HCT116 (cell line): Measurements from ENCODE around the gene NAV3. TPM values are rescaled to one million over a fixed set of nuclear protein-coding genes. Genes with fewer than 3 reads are reported as not detected.

Experiments used
- ATAC-seq: fragments of 200-7000 bp; cut with Tn5 transposase; 2 replicates; pipeline ENCODE4 v1.9.1; 2020; ENCODE audit warnings: mild to moderate bottlenecking, moderate library complexity
- BruUV-seq: library from RNA; stranded (reverse); fragments of 400-500 nt; replicated peaks from 2 replicates; lab custom pipeline; 2021; lab: Mats Ljungman, UMichigan
- CTCF ChIA-PET: fragments of 300-600 bp; sonication (Branson Sonifier 250); formaldehyde crosslinking; loops from one replicate; lab custom pipeline; 2021; ENCODE audit warnings: antibody characterized with exemption; lab: Charles Lee
- POLR2A ChIA-PET: fragments of 300-600, 350-600 bp; sonication (Branson Sonifier 250); formaldehyde crosslinking; loops from one replicate; lab custom pipeline; 2021; ENCODE audit warnings: antibody characterized with exemption; lab: Charles Lee
- RAD21 ChIA-PET, 2 experiments: fragments of 300-600 bp; sonication (Branson Sonifier 250); formaldehyde crosslinking; loops; one replicate each; lab custom pipeline; 2023; ENCODE audit warnings: low total read pairs in 2 of 2; ENCODE audit not compliant: uncharacterized antibody in 2 of 2, unreplicated experiment in 2 of 2, low non-redundant PET in 1 of 2; lab: Charles Lee
- DNase-seq: peaks from one replicate; pipeline ENCODE4 v3.0.0-alpha.2; 2010; ENCODE audit warnings: low read depth, low spot score
- H2AFZ ChIP-seq: fragments of 200-600 bp; shearing (Covaris generic), sonication (generic); 2 replicates; pipeline ENCODE4 v1.6.1; 2017; ENCODE audit warnings: low read depth, mixed run types, mixed read lengths, antibody characterized with exemption, low read length; ENCODE audit not compliant: poor library complexity, severe bottlenecking
- H3K27ac ChIP-seq: 2 replicates; pipeline ENCODE4 v1.5.1; 2012; ENCODE audit warnings: low read depth, low read length
- H3K27me3 ChIP-seq: fragments of 200-600 bp; sonication (generic); 2 replicates; pipeline ENCODE4 v1.6.1; 2016; ENCODE audit warnings: mixed run types, low read length, mixed read lengths; ENCODE audit not compliant: insufficient read depth
- H3K36me3 ChIP-seq, 2 experiments: fragments of 200-500 bp in 1 of 2; fragments of 200-600 bp in 1 of 2; sonication (Bioruptor generic) in 1 of 2; sonication (generic) in 1 of 2; 2 replicates each; pipeline versions ENCODE4 v1.5.1 to v1.6.1; 2014 to 2016; ENCODE audit warnings: low read length in 2 of 2, inconsistent platforms in 1 of 2, mixed read lengths in 1 of 2, mixed run types in 1 of 2; ENCODE audit not compliant: insufficient read depth in 2 of 2, control insufficient read depth in 1 of 2
- H3K4me1 ChIP-seq, 2 experiments: fragments of 200-600 bp in 1 of 2; sonication (generic) in 1 of 2; 2 replicates each; pipeline versions ENCODE4 v1.5.1 to v1.6.1; 2012 to 2017; ENCODE audit warnings: low read length in 2 of 2, inconsistent platforms in 1 of 2, mild to moderate bottlenecking in 1 of 2, mixed read lengths in 1 of 2, mixed run types in 1 of 2, moderate library complexity in 1 of 2; ENCODE audit not compliant: insufficient read depth in 2 of 2, control insufficient read depth in 1 of 2
- H3K4me2 ChIP-seq: fragments of 200-600 bp; sonication (generic); 2 replicates; pipeline ENCODE4 v1.6.1; 2017; ENCODE audit warnings: mixed run types, low read length, mixed read lengths
- H3K4me3 ChIP-seq, 2 experiments: fragments of 200-600 bp in 1 of 2; sonication (generic) in 1 of 2; replicated peaks in 1 of 2; 2 replicates each; pipeline ENCODE4 v1.5.1; 2011 to 2016; ENCODE audit warnings: low read length in 2 of 2, control low read depth in 1 of 2, low read depth in 1 of 2, mild to moderate bottlenecking in 1 of 2, mixed read lengths in 1 of 2, mixed run types in 1 of 2
- H3K79me2 ChIP-seq: fragments of 200-600 bp; sonication (generic); 2 replicates; pipeline ENCODE4 v1.6.1; 2017; ENCODE audit warnings: mild to moderate bottlenecking, mixed run types, low read length, moderate library complexity, mixed read lengths; ENCODE audit not compliant: insufficient read depth
- H3K9ac ChIP-seq: fragments of 200-600 bp; sonication (generic); 2 replicates; pipeline ENCODE4 v1.6.1; 2016; ENCODE audit warnings: low read length, mixed read lengths
- H3K9me2 ChIP-seq: fragments of 200-600 bp; sonication (generic), shearing (Covaris generic); 2 replicates; pipeline ENCODE4 v1.6.1; 2017; ENCODE audit warnings: mixed run types, mild to moderate bottlenecking, moderate library complexity; ENCODE audit not compliant: insufficient read depth
- H3K9me3 ChIP-seq, 2 experiments: fragments of 200-500 bp in 1 of 2; fragments of 200-600 bp in 1 of 2; sonication (Bioruptor generic) in 1 of 2; sonication (generic) in 1 of 2; 2 replicates each; pipeline ENCODE4 v1.6.1; 2014 to 2017; ENCODE audit warnings: low read length in 2 of 2, mixed read lengths in 2 of 2, inconsistent platforms in 1 of 2, low read depth in 1 of 2, mild to moderate bottlenecking in 1 of 2, mixed run types in 1 of 2, moderate library complexity in 1 of 2; ENCODE audit not compliant: control insufficient read depth in 1 of 2, insufficient read depth in 1 of 2
- H4K20me1 ChIP-seq: fragments of 200-600 bp; sonication (generic), shearing (Covaris generic); 2 replicates; pipeline ENCODE4 v1.6.1; 2017; ENCODE audit warnings: mixed run types, mild to moderate bottlenecking, moderate library complexity; ENCODE audit not compliant: insufficient read depth
- CBX3 ChIP-seq: IDR thresholded peaks from 2 replicates; pipeline ENCODE4 v1.6.1; 2012; ENCODE audit warnings: low read depth
- CEBPB ChIP-seq: IDR thresholded peaks from 2 replicates; pipeline ENCODE4 v1.6.1; 2012; ENCODE audit warnings: low read depth
- ELF1 ChIP-seq: IDR thresholded peaks from 2 replicates; pipeline ENCODE4 v1.6.1; 2012; ENCODE audit warnings: low read depth, borderline replicate concordance
- EZH2 ChIP-seq: fragments of 200-600 bp; sonication (generic); IDR thresholded peaks from 2 replicates; pipeline ENCODE4 v1.6.1; 2017; ENCODE audit warnings: antibody characterized with exemption, mixed run types
- EZH2phosphoT487 ChIP-seq: fragments of 200-600 bp; IDR thresholded peaks from 2 replicates; pipeline ENCODE4 v1.6.1; 2018; ENCODE audit warnings: antibody characterized with exemption, borderline replicate concordance
- FOSL1 ChIP-seq: IDR thresholded peaks from 2 replicates; pipeline ENCODE4 v1.6.1; 2012; ENCODE audit warnings: low read depth
- JUND ChIP-seq: IDR thresholded peaks from 2 replicates; pipeline ENCODE4 v1.6.1; 2012
- POLR2AphosphoS5 ChIP-seq: IDR thresholded peaks from 2 replicates; pipeline ENCODE4 v1.6.1; 2011; ENCODE audit warnings: mild to moderate bottlenecking, low read depth, low read length, moderate library complexity
- RAD21 ChIP-seq: IDR thresholded peaks from 2 replicates; pipeline ENCODE4 v1.6.1; 2012; ENCODE audit warnings: low read depth, mild to moderate bottlenecking
- SIN3A ChIP-seq: IDR thresholded peaks from 2 replicates; pipeline ENCODE4 v1.6.1; 2012; ENCODE audit warnings: low read depth
- SP1 ChIP-seq: IDR thresholded peaks from 2 replicates; pipeline ENCODE4 v1.6.1; 2012; ENCODE audit warnings: low read depth
- SRF ChIP-seq: IDR thresholded peaks from 2 replicates; pipeline ENCODE4 v1.6.1; 2012; ENCODE audit warnings: low read depth
- YY1 ChIP-seq: IDR thresholded peaks from 2 replicates; pipeline ENCODE4 v1.6.1; 2011; ENCODE audit warnings: low read length, low read depth, moderate library complexity, mild to moderate bottlenecking; ENCODE audit not compliant: insufficient replicate concordance; ENCODE audit errors: extremely low read depth
- ZNF274 ChIP-seq: fragments of 200-500 bp; sonication (Bioruptor generic); IDR thresholded peaks from 2 replicates; pipeline ENCODE4 v1.6.1; 2014; ENCODE audit warnings: mild to moderate bottlenecking, low read depth, low read length, inconsistent platforms
- intact Hi-C: fragments of 100-400 bp; cut with micrococcal nuclease; formaldehyde crosslinking; loops from 2 replicates; pipeline ENCODE4 v1.10.0; 2022
- total RNA-seq: library from RNA; stranded (reverse); gene quantifications from one replicate; pipeline ENCODE4 v1.2.1, GENCODE V29; 2021; ENCODE audit not compliant: unreplicated experiment
- TF ChIP-seq, protein P1 (sequence below): IDR thresholded peaks from 2 replicates; pipeline ENCODE4 v1.6.1; 2012; ENCODE audit warnings: low read depth
- TF ChIP-seq, protein P2 (sequence below), 3 experiments: fragments of 200-600 bp in 1 of 3; sonication (generic) in 1 of 3; IDR thresholded peaks in 2 of 3; conservative IDR thresholded peaks in 1 of 3; 2 replicates each; pipeline ENCODE4 v1.5.1; 2012 to 2017; ENCODE audit warnings: low read depth in 2 of 3, low read length in 2 of 3, antibody characterized with exemption in 1 of 3, borderline replicate concordance in 1 of 3, control low read depth in 1 of 3, mild to moderate bottlenecking in 1 of 3, mixed read lengths in 1 of 3, mixed run types in 1 of 3, moderate library complexity in 1 of 3; ENCODE audit not compliant: insufficient read depth in 1 of 3
- TF ChIP-seq, protein P3 (sequence below): IDR thresholded peaks from 2 replicates; pipeline ENCODE4 v1.6.1; 2012
- TF ChIP-seq, protein P4 (sequence below): IDR thresholded peaks from 2 replicates; pipeline ENCODE4 v1.6.1; 2012
- TF ChIP-seq, protein P5 (sequence below): IDR thresholded peaks from 2 replicates; pipeline ENCODE4 v1.6.1; 2011; ENCODE audit warnings: mild to moderate bottlenecking, low read length, moderate library complexity; ENCODE audit not compliant: insufficient replicate concordance; ENCODE audit errors: extremely low read depth

The NAV3 gene
- total RNA-seq, 1 experiment from 2014 or later = 7.8 TPM

DNA sequence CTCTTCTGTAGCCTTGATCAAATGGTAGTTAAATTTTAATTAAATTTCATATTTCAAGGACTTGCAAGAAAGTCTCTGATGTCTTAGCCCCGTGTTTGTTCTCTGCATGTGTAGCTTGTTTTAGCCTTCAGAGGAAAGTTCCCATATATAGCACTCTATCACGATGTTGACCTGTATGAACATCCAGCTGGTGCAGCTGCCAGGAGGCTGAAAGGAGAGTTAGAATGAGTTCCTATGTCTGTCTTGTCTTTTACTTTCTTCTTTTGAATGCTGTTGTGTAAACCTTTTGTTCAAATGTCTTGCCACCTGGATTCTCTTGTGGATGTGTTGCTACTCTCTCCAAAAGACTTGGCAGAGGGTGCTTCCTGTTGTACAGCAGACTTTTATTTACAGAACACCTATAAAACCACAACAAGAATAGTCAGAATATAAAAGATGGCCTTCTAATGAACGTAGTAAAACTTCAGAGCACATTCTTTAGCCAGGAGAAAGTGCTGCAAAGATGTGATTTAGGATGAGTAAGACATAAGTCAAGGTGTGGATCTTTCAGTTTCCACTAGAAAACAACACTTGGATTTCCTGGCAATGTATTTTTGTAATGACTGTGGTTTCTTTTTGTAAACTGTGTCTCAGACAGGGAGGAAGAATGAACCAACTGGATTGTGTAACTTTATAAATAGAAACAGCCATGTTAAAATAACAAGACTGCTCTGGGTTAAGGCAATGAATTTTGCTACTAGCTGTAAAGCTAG lies 17.2 kb downstream of the NAV3 start:
- peak overlapping the region; percentile 55 for H2AFZ ChIP-seq
- CTCF ChIA-PET = no interaction called here
- no peaks in the 10 kb centered on the region for H3K9me2 ChIP-seq
- peak overlapping the region in 1 of 2 experiments; percentile 1; a peak in 1 of 4 replicates for H3K4me3 ChIP-seq
- H3K4me2 ChIP-seq = peak overlapping the region; percentile 56
- no peaks in the 10 kb centered on the region for H3K9me3 ChIP-seq
- no peaks in the 10 kb centered on the region for H4K20me1 ChIP-seq
- H3K27me3 ChIP-seq = no peaks in the 10 kb centered on the region
- H3K79me2 ChIP-seq = no peaks in the 10 kb centered on the region
- no TSS peak for BruUV-seq
- intact Hi-C loops = no loop called here
- DNase-seq (peak; percentile 59), ATAC-seq (peak; percentile 77)
- H3K4me1 ChIP-seq = peaks cover 31 to 35% of the 10 kb centered on the region in 2 experiments
- H3K27ac ChIP-seq = peak overlapping the region; percentile 67
- no peak overlapping the region for H3K9ac ChIP-seq
- RAD21 ChIA-PET = no interaction called here
- H3K36me3 ChIP-seq = no peaks in the 10 kb centered on the region
- POLR2A ChIA-PET = no interaction called here
- TF ChIP-seq CEBPB (peak; percentile 67; the same call in 1 of the 2 replicates), FOSL1 (peak; percentile 65; the same call in 1 of the 2 replicates), EZH2phosphoT487 (no peak), SRF (no peak), SIN3A (peak; percentile 73; the same call in 1 of the 2 replicates), JUND (peak; percentile 61), RAD21 (no peak), SP1 (peak; percentile 70), CBX3 (peak; percentile 55; the same call in 1 of the 2 replicates), YY1 (no peak), POLR2AphosphoS5 (no peak), ELF1 (no peak; the same call in 1 of the 2 replicates), EZH2 (no peak), ZNF274 (no peak)
- TF ChIP-seq, protein P1, sequence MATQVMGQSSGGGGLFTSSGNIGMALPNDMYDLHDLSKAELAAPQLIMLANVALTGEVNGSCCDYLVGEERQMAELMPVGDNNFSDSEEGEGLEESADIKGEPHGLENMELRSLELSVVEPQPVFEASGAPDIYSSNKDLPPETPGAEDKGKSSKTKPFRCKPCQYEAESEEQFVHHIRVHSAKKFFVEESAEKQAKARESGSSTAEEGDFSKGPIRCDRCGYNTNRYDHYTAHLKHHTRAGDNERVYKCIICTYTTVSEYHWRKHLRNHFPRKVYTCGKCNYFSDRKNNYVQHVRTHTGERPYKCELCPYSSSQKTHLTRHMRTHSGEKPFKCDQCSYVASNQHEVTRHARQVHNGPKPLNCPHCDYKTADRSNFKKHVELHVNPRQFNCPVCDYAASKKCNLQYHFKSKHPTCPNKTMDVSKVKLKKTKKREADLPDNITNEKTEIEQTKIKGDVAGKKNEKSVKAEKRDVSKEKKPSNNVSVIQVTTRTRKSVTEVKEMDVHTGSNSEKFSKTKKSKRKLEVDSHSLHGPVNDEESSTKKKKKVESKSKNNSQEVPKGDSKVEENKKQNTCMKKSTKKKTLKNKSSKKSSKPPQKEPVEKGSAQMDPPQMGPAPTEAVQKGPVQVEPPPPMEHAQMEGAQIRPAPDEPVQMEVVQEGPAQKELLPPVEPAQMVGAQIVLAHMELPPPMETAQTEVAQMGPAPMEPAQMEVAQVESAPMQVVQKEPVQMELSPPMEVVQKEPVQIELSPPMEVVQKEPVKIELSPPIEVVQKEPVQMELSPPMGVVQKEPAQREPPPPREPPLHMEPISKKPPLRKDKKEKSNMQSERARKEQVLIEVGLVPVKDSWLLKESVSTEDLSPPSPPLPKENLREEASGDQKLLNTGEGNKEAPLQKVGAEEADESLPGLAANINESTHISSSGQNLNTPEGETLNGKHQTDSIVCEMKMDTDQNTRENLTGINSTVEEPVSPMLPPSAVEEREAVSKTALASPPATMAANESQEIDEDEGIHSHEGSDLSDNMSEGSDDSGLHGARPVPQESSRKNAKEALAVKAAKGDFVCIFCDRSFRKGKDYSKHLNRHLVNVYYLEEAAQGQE = no peak
- TF ChIP-seq, protein P2, sequence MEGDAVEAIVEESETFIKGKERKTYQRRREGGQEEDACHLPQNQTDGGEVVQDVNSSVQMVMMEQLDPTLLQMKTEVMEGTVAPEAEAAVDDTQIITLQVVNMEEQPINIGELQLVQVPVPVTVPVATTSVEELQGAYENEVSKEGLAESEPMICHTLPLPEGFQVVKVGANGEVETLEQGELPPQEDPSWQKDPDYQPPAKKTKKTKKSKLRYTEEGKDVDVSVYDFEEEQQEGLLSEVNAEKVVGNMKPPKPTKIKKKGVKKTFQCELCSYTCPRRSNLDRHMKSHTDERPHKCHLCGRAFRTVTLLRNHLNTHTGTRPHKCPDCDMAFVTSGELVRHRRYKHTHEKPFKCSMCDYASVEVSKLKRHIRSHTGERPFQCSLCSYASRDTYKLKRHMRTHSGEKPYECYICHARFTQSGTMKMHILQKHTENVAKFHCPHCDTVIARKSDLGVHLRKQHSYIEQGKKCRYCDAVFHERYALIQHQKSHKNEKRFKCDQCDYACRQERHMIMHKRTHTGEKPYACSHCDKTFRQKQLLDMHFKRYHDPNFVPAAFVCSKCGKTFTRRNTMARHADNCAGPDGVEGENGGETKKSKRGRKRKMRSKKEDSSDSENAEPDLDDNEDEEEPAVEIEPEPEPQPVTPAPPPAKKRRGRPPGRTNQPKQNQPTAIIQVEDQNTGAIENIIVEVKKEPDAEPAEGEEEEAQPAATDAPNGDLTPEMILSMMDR (IDR thresholded peaks at IDR 0.05 in 2 of 3, conservative IDR thresholded peaks at IDR 0.05 in 1 of 3; ENCODE audit: borderline replicate concordance in 1 of 3, insufficient read depth in 1 of 3, low read depth in 2 of 3, low read length in 2 of 3) = no peak
- TF ChIP-seq, protein P3, sequence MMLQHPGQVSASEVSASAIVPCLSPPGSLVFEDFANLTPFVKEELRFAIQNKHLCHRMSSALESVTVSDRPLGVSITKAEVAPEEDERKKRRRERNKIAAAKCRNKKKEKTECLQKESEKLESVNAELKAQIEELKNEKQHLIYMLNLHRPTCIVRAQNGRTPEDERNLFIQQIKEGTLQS = no peak
- TF ChIP-seq, protein P4, sequence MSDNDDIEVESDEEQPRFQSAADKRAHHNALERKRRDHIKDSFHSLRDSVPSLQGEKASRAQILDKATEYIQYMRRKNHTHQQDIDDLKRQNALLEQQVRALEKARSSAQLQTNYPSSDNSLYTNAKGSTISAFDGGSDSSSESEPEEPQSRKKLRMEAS = peak; percentile 25; the same call in 1 of the 2 replicates
- TF ChIP-seq, protein P5, sequence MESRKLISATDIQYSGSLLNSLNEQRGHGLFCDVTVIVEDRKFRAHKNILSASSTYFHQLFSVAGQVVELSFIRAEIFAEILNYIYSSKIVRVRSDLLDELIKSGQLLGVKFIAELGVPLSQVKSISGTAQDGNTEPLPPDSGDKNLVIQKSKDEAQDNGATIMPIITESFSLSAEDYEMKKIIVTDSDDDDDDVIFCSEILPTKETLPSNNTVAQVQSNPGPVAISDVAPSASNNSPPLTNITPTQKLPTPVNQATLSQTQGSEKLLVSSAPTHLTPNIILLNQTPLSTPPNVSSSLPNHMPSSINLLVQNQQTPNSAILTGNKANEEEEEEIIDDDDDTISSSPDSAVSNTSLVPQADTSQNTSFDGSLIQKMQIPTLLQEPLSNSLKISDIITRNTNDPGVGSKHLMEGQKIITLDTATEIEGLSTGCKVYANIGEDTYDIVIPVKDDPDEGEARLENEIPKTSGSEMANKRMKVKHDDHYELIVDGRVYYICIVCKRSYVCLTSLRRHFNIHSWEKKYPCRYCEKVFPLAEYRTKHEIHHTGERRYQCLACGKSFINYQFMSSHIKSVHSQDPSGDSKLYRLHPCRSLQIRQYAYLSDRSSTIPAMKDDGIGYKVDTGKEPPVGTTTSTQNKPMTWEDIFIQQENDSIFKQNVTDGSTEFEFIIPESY = no peak
